Stimulated activated naive CD8-positive, alpha-beta T cell treated with anti-CD3 and anti-CD28 coated beads, Interleukin-15, amount 100 ng/mL, for 72 hours (primary cell): ENCODE measurements around the gene RASGRF2.

Experiments used
- ATAC-seq: fragments of 150-1000 bp; cut with Tn5 transposase; 2 replicates; pipeline ENCODE4 v1.10.0; 2021; ENCODE audit warnings: mild to moderate bottlenecking, moderate library complexity
- DNase-seq, 2 donors: peaks; one replicate each; pipeline ENCODE4 v3.0.0; 2021 to 2022
- H3K27ac Mint-ChIP-seq, 2 donors: one replicate each; pipeline ENCODE4 v1.8.0; 2022; ENCODE audit warnings: mild to moderate bottlenecking in 2 of 2, mixed read lengths in 2 of 2, moderate library complexity in 2 of 2
- H3K27me3 Mint-ChIP-seq: one replicate; pipeline ENCODE4 v1.8.0; 2022; ENCODE audit warnings: mixed read lengths
- H3K4me1 Mint-ChIP-seq: one replicate; pipeline ENCODE4 v1.8.0; 2022; ENCODE audit warnings: mild to moderate bottlenecking, mixed read lengths
- H3K4me3 Mint-ChIP-seq, 2 donors: one replicate each; pipeline ENCODE4 v1.8.0; 2022; ENCODE audit warnings: mild to moderate bottlenecking in 2 of 2, mixed read lengths in 2 of 2, moderate library complexity in 1 of 2
- H3K9me3 Mint-ChIP-seq, 2 donors: one replicate each; pipeline ENCODE4 v1.8.0; 2022; ENCODE audit warnings: mixed read lengths in 2 of 2

The RASGRF2 gene

GRCh38 chr5:81164476-81164875, 204.3 kb downstream of the RASGRF2 start:
- no peak overlapping the region for H3K4me3 Mint-ChIP-seq
- H3K9me3 Mint-ChIP-seq, result no peaks in the 10 kb centered on the region
- H3K4me1 Mint-ChIP-seq, result peaks cover 24% of the 10 kb centered on the region
- ATAC-seq (no peak), DNase-seq (no peak)
- H3K27me3 Mint-ChIP-seq, result no peaks in the 10 kb centered on the region
- peak overlapping the region in 1 of 2 donors; percentile 16 for H3K27ac Mint-ChIP-seq

- Mint-ChIP-seq H3K27ac (no peak overlapping the region), H3K27me3 (no peaks in the 10 kb centered on the region)
- no peak for DNase-seq
Measured at GRCh38 chr5:81164936-81165335, 204.8 kb downstream of the RASGRF2 start.

GRCh38 chr5:81165493-81166119, 205.4 kb downstream of the RASGRF2 start:
- DNase-seq (peak; percentile 50 to 66), ATAC-seq (peak; percentile 75)
- no peaks in the 10 kb centered on the region for H3K27me3 Mint-ChIP-seq
- no peak overlapping the region for H3K27ac Mint-ChIP-seq
- no peak overlapping the region for H3K4me3 Mint-ChIP-seq
- peaks cover 24% of the 10 kb centered on the region for H3K4me1 Mint-ChIP-seq
- H3K9me3 Mint-ChIP-seq, result no peaks in the 10 kb centered on the region

More at GRCh38 chr5:81164936-81165335, 204.8 kb downstream of the RASGRF2 start:
- Mint-ChIP-seq H3K4me1 (peaks cover 24% of the 10 kb centered on the region), H3K4me3 (no peak overlapping the region), H3K9me3 (no peaks in the 10 kb centered on the region)
- no peak for ATAC-seq

GRCh38 chr5:81166430-81166829, 206.3 kb downstream of the RASGRF2 start:
- Mint-ChIP-seq H3K4me1 (peaks cover 24% of the 10 kb centered on the region), H3K27ac (no peak overlapping the region)

GRCh38 chr5:81167078-81167477, 206.9 kb downstream of the RASGRF2 start:
- peaks cover 24% of the 10 kb centered on the region for H3K4me1 Mint-ChIP-seq
- DNase-seq (no peak), ATAC-seq (no peak)
- no peaks in the 10 kb centered on the region for H3K27me3 Mint-ChIP-seq
- no peak overlapping the region for H3K27ac Mint-ChIP-seq
- H3K4me3 Mint-ChIP-seq, result no peak overlapping the region
- no peaks in the 10 kb centered on the region for H3K9me3 Mint-ChIP-seq

More at GRCh38 chr5:81166430-81166829, 206.3 kb downstream of the RASGRF2 start:
- Mint-ChIP-seq H3K4me3 (no peak overlapping the region), H3K27me3 (no peaks in the 10 kb centered on the region), H3K9me3 (no peaks in the 10 kb centered on the region)
- DNase-seq (no peak), ATAC-seq (no peak)

GRCh38 chr5:81167544-81167943, 207.4 kb downstream of the RASGRF2 start:
- no peaks in the 10 kb centered on the region for H3K27me3 Mint-ChIP-seq

GRCh38 chr5:81169924-81170323, 209.8 kb downstream of the RASGRF2 start:
- no peak overlapping the region for H3K27ac Mint-ChIP-seq

More at GRCh38 chr5:81167544-81167943, 207.4 kb downstream of the RASGRF2 start:
- Mint-ChIP-seq H3K4me1 (peaks cover 24% of the 10 kb centered on the region), H3K9me3 (no peaks in the 10 kb centered on the region), H3K27ac (no peak overlapping the region), H3K4me3 (no peak overlapping the region)
- DNase-seq, result no peak
- no peak for ATAC-seq

GRCh38 chr5:81171769-81172168, 211.6 kb downstream of the RASGRF2 start:
- Mint-ChIP-seq H3K27me3 (no peaks in the 10 kb centered on the region), H3K4me1 (no peaks in the 10 kb centered on the region), H3K4me3 (no peak overlapping the region), H3K27ac (no peak overlapping the region), H3K9me3 (no peaks in the 10 kb centered on the region)
- no peak for DNase-seq
- no peak for ATAC-seq

More at GRCh38 chr5:81169924-81170323, 209.8 kb downstream of the RASGRF2 start:
- DNase-seq (no peak), ATAC-seq (no peak)
- H3K27me3 Mint-ChIP-seq, result no peaks in the 10 kb centered on the region
- peaks cover 8% of the 10 kb centered on the region for H3K4me1 Mint-ChIP-seq
- no peaks in the 10 kb centered on the region for H3K9me3 Mint-ChIP-seq
- H3K4me3 Mint-ChIP-seq, result no peak overlapping the region

- Mint-ChIP-seq H3K4me3 (no peak overlapping the region), H3K27me3 (no peaks in the 10 kb centered on the region), H3K27ac (no peak overlapping the region), H3K9me3 (no peaks in the 10 kb centered on the region), H3K4me1 (no peaks in the 10 kb centered on the region)
- DNase-seq (no peak), ATAC-seq (no peak)
Measured at GRCh38 chr5:81172710-81173109, 212.5 kb downstream of the RASGRF2 start.

- Mint-ChIP-seq H3K4me1 (no peaks in the 10 kb centered on the region), H3K9me3 (no peaks in the 10 kb centered on the region), H3K27ac (no peak overlapping the region), H3K27me3 (no peaks in the 10 kb centered on the region), H3K4me3 (no peak overlapping the region)
- no peak for DNase-seq
- ATAC-seq, result no peak
Measured at GRCh38 chr5:81177061-81177460, 216.9 kb downstream of the RASGRF2 start.

GRCh38 chr5:81179959-81180358, 219.8 kb downstream of the RASGRF2 start:
- no peak for DNase-seq
- Mint-ChIP-seq H3K27me3 (no peaks in the 10 kb centered on the region), H3K4me1 (peaks cover 20% of the 10 kb centered on the region), H3K4me3 (no peak overlapping the region), H3K27ac (no peak overlapping the region), H3K9me3 (no peaks in the 10 kb centered on the region)
- no peak for ATAC-seq

GRCh38 chr5:81180780-81181460, 220.8 kb downstream of the RASGRF2 start:
- H3K4me3 Mint-ChIP-seq, result no peak overlapping the region
- peaks cover 20% of the 10 kb centered on the region for H3K4me1 Mint-ChIP-seq

GRCh38 chr5:81181576-81182316, 221.6 kb downstream of the RASGRF2 start:
- DNase-seq, result no peak
- Mint-ChIP-seq H3K27ac (no peak overlapping the region), H3K9me3 (no peaks in the 10 kb centered on the region), H3K4me3 (no peak overlapping the region), H3K27me3 (no peaks in the 10 kb centered on the region), H3K4me1 (peaks cover 20% of the 10 kb centered on the region)
- ATAC-seq, result no peak

More at GRCh38 chr5:81180780-81181460, 220.8 kb downstream of the RASGRF2 start:
- Mint-ChIP-seq H3K27ac (no peak overlapping the region), H3K27me3 (no peaks in the 10 kb centered on the region), H3K9me3 (no peaks in the 10 kb centered on the region)
- ATAC-seq (no peak), DNase-seq (no peak)

GRCh38 chr5:81182396-81183390, 222.5 kb downstream of the RASGRF2 start:
- Mint-ChIP-seq H3K4me1 (peaks cover 21% of the 10 kb centered on the region), H3K27me3 (no peaks in the 10 kb centered on the region), H3K9me3 (no peaks in the 10 kb centered on the region), H3K4me3 (no peak overlapping the region), H3K27ac (peak overlapping the region in 1 of 2 donors; percentile 69)
- no peak for DNase-seq
- peak; percentile 90 for ATAC-seq
